NCI-H1105 treated with DMSO at 0.1 percent for 48 hours (cell line): Measurements from ENCODE around the gene EXOC3L4.
"Not testable (repeated sequence)": the region's sequence is repeated elsewhere in the genome, so short reads cannot be mapped to it uniquely, and the experiment has no call there.

Source experiments
- DNase-seq: peaks from one replicate; lab custom pipeline; 2025; lab: John Stamatoyannopoulos, UW

EXOC3L4 gene

GRCh38 chr14:103151270-103151945 lies 56.9 kb downstream of the EXOC3L4 start:
- DNase-seq, result no peak

GRCh38 chr14:103155010-103155409 lies 60.5 kb downstream of the EXOC3L4 start:
- no peak for DNase-seq

GRCh38 chr14:103155416-103155815 lies 60.9 kb downstream of the EXOC3L4 start:
- not testable (repeated sequence) for DNase-seq

GRCh38 chr14:103155826-103156394 lies 61.4 kb downstream of the EXOC3L4 start:
- no peak for DNase-seq

- DNase-seq, result no peak
Observed at GRCh38 chr14:103156651-103157378, 62.3 kb downstream of the EXOC3L4 start.

- DNase-seq, result no peak
Observed at GRCh38 chr14:103157969-103158368, 63.4 kb downstream of the EXOC3L4 start.

- no peak for DNase-seq
Observed at GRCh38 chr14:103158688-103159087, 64.2 kb downstream of the EXOC3L4 start.
